ENCODE data around the gene PLD4.

DNA sequence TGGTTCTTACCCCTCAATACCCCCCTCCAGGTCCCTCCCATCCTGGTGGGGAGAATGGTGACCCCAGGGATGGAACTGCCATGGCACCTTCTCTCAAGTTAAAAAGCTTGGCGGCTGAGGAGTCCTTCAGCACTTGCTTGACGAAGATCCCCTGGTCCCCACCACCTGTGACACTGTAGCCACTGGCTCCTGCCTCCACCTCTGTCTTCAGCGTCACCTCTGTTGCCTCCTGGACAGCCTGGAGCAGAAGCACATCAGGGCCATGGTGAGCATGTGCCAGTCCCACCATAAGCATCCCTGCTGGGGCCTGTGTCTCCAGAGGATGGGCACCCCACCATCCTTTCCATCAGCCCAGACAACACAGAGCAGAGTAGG, 30.7 kb downstream of the PLD4 start:
- TF ChIP-seq CTCF (conservative IDR thresholded peaks at IDR 0.05; ENCODE audit: low read length) (no peak), EZH2phosphoT487 (IDR thresholded peaks at IDR 0.05; ENCODE audit: borderline replicate concordance) (no peak)

Data from Loucy (cell line).